Stimulated activated CD4-positive, alpha-beta T cell treated with anti-CD3 and anti-CD28 coated beads, Interleukin-12 subunit alpha, Interleukin-12 subunit beta, amount 100 ng/mL, for 48 hours (primary cell): ENCODE results near the gene NHLRC4.

Experiments
- DNase-seq, 3 donors: peaks; one replicate each; pipeline ENCODE4 v3.0.0-alpha.2; 2020; ENCODE audit warnings: low read depth in 2 of 3, low spot score in 1 of 3

The NHLRC4 gene

DNA sequence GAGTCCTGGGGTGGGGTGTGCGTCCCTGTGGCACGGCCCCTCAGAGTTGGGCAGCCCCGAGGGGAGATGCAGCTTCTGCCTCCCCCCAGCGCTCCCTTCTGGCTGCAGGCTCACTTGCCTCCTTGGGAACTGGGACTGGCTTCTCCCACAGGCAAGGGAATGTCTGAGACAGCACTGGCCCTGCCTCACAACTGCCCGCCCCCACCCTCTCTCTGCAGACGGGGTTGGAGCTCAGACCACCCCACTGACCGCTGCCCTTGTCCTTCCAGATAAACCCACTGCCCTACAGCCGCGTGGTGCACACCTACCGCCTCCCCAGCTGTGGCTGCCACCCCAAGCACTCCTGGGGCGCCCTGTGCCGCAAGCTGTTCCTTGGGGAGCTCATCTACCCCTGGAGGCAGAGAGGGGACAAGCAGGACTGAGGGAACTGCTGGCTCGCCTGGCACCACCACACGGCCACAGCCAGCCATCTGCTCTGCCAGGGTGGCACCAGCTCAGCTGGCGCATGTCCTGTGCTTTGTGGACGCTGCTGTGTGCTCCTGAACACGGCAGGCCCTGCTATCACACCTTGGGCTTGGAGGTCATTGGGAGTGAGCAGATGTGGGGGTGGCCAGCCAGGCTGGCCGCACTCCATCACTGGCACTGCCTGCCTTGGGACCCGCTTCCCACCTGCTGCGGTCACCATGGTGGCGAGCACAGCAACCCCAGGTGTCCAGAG is 16.0 kb downstream of the NHLRC4 start:
- DNase-seq: no peak

- DNase-seq: no peak
Observed at GRCh38 chr16:583470-583814, 16.6 kb downstream of the NHLRC4 start.

DNA sequence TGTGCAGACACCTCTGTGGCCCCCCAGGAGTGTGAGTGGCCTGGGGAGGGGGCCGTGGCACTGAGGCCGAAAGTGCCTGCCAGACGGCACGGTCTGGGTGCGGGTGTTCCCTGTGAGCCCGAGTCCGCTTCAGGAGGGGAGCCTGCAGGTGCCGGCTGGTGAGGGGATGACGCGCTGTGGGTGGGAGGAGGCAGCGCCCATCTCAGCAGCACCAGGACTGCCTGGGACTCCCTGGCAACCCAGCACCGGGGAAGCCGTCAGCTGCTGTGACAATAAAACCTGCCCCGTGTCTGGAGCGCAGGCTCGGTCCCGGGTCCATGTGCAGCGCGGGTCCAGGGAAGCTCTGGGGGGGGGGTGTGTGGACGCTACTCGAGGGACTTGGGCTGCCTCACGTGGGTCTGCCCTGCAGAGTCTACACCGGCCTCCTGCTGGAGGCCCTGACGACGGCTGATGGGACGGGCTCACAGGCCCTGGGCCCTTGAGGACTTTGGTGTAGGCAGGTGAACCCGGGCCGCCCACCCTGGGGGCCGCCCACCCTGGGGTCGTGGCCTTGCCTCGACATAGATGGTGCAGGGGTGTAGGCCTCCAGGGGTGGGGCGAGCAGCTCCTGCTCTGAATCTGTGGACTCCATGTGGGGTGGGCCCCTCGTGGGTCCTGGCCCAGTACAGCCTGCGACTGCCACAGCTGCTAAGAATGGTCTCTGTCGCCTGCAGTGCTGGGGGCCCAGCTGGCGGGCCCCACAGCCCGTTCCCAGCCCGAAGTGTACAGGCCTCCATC is 17.2 kb downstream of the NHLRC4 start:
- no peak for DNase-seq

DNA sequence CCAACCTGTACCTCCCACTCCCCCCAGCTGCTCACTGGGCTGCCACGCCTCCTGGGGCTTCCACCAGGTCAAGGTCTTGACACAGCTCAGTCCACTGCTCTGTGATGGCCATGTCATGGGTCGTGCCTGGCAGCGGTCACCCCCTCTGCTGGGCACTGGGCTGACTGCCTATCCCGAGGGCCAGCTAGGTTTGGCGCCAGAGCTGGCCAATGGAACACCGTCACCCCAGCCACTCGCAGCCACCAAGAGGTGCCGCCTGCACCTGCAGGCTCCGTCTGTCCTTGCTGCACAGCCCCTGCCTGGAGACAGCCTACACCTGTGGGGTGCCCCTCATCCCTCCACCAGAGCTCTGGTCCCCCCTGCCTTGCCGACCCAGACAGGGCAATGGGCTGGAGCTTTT is 18.5 kb downstream of the NHLRC4 start:
- DNase-seq: no peak

DNA sequence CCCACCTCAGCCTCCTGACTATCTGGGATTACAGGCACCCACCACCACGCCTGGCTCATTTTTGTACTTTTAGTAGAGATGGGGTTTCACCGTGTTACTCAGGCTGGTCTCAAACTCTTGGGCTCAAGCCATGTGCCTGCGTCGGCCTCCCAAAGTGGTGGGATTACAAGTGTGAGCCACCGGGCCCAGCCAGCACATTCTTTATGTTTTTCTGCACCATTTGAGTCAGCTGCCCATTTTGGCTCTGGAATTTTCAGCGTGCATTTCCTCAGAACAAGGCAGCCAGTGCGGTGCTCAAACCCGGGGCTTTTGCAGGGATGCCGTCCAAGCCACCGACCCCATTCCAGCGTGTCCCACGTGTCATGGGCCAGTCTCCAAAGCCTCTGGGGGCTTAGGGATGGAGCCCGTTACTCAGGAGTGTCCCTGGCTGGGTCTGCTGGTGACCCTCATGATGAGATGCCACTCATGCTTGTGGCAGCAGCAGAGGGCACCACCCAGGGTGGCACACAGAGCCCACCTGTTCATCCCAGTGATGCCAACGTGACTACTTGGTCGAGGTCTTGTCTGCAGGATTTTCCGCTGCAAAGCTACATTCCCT is 19.3 kb downstream of the NHLRC4 start:
- no peak for DNase-seq

GRCh38 chr16:586645-587590 is 20.1 kb downstream of the NHLRC4 start:
- DNase-seq: no peak

- peak in 2 of 3 donors; percentile 49 to 55 for DNase-seq
Observed at GRCh38 chr16:588639-588888, 21.8 kb downstream of the NHLRC4 start.

GRCh38 chr16:588889-589657 is 22.3 kb downstream of the NHLRC4 start:
- peak; percentile 95 to 98 (median 97) for DNase-seq

- peak; percentile 99 for DNase-seq
Observed at GRCh38 chr16:589658-590187, 22.9 kb downstream of the NHLRC4 start, which contains the start of gene RAB40C. Gene RAB40C, plus strand, starts transcription at chr16:590066. Its CDS starts 226 bp downstream, at chr16:590292.

DNA sequence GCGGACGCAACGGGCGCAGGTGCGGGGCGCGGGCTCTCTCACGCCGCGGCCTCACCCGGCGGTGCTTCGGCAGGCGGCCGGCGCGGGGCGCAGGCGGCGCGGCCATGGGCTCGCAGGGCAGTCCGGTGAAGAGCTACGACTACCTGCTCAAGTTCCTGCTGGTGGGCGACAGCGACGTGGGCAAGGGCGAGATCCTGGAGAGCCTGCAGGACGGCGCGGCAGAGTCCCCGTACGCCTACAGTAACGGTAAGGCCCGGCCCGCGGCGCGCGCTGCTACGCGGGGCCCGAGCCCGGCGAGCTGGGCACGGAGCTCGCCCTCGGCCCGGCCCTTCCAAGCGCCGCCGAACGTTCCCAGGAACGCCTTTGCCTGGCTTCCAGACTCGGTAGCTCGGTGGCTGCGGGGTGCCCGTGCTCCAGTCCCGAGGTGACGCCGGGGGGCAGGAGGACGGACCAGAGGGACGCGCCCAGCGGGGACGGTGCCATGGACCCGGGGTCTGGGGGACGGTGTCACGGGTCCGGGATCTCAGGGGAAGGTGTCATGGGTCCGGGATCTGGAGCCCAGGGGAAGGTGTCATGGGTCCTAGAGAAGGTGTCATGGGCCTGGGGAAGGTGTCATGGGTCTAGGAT is 23.5 kb downstream of the NHLRC4 start:
- DNase-seq: no peak

DNA sequence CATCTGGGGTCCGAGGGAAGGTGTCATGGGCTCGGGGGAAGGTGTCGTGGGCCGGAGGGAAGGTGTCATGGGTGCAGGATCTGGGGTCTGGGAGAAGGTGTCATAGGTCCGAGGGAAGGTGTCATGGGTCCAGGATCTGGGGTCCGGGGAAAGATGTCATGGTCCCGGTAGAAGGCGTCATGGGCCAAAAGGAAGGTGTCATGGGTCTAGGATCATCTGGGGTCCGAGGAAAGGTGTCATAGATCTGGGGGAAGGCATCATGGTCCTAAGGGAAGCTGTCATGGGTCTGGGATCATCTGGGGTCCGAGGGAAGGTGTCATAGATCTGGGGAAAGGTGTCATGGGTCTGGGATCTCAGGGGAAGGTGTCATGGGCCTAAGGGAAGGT is 24.0 kb downstream of the NHLRC4 start:
- DNase-seq: no peak

DNA sequence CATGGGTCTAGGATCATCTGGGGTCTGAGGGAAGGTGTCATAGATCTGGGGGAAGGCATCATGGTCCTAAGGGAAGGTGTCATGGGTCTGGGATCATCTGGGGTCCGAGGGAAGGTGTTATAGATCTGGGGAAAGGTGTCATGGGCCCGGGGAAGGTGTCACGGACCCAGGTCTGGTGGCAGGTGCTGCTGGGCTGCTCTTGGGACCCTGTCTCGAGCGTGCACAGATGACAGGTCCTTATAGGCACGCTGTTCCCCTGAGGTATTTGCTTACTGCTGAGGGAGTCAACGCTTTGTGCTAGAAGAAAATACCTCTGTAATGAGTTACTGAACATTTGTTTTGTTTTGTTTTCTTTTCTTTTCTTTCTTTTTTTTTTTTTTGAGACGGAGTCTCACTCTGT is 24.4 kb downstream of the NHLRC4 start:
- no peak for DNase-seq

GRCh38 chr16:591892-592517 is 25.2 kb downstream of the NHLRC4 start:
- DNase-seq: no peak

- DNase-seq: no peak
Observed at GRCh38 chr16:592518-593306, 25.9 kb downstream of the NHLRC4 start.

- no peak for DNase-seq
Observed at GRCh38 chr16:593406-593805, 26.6 kb downstream of the NHLRC4 start.

DNA sequence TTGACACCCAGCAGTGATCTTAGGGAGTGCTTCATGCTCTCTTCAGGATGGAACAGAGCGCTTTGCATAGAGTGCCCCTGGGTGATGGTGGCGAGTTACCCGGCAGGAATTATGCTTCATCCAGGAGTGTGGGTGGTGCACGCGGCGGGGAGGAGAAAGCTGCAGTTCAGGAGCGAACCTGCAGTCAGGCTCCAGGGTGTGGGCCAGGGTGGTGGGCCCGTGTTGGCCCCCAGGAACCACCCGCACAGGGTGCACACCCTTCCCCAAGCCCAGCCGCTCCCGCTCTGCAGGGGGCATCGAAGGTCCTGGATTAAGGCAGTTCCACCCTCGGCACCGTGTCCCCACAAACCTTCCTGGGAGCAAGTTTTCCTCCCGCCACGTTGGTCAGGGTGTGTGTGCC is 27.0 kb downstream of the NHLRC4 start:
- no peak for DNase-seq

GRCh38 chr16:595094-595528 is 28.3 kb downstream of the NHLRC4 start:
- DNase-seq: no peak

DNA sequence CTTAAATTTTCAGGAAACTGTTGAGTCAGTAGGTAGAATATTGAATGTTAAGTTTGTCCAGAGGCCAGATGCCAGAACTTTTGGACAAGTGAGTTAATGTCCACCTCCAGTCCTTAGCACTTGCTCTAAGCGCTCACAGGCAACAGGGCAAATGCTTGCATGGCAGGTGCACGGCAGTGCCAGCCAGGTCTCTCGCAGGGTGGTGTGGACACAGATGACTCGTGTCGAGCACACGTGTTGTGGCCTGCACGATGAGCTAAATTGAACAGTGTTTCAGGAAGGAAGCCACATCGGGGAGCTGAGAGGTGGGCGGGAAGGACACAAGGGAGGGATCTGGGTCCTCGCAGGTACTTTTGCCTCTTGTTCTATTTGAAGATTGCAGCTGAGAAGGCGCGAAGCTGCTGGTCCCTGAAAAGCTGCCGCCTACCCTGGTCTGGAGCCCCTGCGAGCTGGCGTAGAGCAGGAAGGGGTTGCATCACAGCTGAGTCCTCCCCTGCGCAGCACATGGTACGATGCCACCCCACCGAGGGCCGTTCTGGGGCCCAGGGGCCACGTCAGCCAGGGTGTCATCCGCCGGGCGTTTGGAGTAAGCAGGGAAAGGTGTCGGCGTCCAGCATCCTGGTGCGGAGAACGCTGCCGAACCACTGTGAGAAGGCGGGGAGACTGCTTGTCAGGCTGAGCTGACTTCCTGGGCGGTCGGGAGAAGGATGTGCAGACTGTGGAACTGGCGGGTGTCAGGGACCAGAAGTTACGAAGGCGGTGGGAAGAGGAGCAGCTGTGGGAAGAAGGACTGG is 29.3 kb downstream of the NHLRC4 start:
- DNase-seq: no peak
